ENCODE measurements around the gene SLC47A2. TPM values are rescaled to one million over a fixed set of nuclear protein-coding genes. Genes with fewer than 3 reads are reported as not detected.

The SLC47A2 gene
- total RNA-seq, 1 donor from 2014 or later: not detected

- no peak for DNase-seq (ENCODE audit: low spot score)
Measured at GRCh38 chr17:19646788-19647696, 69.3 kb downstream of the SLC47A2 start.

DNA sequence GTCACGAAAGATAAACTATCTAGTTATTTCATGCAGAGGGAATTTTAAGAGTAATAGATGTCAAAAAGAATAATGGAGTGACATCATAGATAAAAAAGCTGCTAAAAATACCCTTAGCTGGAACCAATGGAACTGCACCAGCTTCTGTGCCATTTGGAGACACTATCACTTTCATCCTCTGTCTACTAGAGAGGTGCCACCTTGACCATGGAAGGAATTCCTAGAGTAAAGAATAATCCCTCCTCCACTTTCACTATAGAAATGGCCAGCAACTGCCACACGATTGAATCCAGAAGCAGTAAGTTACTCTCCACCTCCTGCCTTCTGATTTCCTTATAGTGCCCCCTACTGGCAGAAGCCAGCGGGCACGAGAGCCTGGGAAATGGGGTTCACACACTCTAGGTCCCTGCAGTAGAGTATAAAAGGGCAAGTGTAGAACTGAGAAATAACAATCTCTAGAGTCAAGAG lies 70.6 kb downstream of the SLC47A2 start:
- DNase-seq (ENCODE audit: low spot score): no peak

- DNase-seq (ENCODE audit: low spot score): no peak
Measured at GRCh38 chr17:19644493-19645210, 71.7 kb downstream of the SLC47A2 start.

DNA sequence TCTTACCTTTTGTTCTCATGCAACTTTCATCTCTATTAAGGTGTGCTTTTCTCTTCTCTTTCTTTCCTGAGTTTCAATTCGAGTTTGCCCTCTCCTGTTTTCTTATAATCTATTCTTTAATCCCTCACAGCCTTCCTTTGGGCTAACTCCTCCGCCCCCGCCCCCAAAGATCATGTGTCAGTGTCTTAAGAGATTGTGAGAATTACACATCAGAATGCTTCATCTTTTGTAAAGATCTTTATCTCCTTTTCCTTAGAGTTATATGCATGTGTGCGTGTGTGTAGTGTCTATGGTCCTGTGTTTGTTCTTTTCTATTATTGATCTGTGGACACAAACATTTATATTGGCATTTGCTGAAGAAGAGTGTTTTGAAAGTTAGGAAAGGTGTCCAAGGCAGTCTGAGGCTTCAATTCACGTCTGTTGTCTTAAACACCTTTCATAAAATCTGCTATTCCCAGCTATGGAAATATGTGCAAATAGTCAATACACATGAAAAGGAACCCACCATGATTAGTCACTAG lies 74.0 kb downstream of the SLC47A2 start:
- no peak for DNase-seq (ENCODE audit: low spot score)

DNA sequence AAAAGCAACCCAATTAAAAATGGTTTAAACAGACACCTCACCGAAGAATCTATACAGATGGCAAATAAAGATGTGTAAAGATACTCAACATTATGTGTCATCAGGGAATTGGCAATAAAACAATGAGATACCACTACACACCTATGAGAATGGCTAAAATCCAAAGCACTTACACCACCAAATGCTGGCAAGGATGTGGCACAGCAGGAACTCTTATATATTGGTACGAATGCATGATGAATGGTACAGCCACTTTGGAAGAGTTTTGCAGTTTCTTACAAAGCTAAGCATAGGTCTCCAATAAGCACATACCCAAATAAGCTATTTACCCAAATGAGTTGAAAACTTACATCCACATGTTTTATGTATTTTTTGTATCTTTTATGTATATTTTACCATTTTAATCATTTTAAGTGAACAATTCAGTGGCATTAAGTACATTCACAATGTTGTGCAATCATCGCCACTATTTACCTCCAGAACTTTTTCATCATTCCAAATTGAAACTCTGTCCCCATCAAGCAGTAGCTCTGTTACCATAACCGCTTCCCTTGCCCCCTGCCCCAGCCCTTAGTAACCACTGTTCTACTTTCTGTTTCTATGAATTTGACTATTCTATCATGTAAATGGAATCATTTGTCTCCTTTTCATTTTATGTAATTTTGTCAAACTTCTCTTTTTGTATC lies 74.6 kb downstream of the SLC47A2 start:
- DNase-seq (ENCODE audit: low spot score): no peak

- no peak for DNase-seq (ENCODE audit: low spot score)
Measured at GRCh38 chr17:19631905-19632304, 84.5 kb downstream of the SLC47A2 start.

GRCh38 chr17:19630661-19631060 lies 85.7 kb downstream of the SLC47A2 start:
- DNase-seq (ENCODE audit: low spot score): no peak

- no peak for DNase-seq (ENCODE audit: low spot score)
Measured at GRCh38 chr17:19630035-19630434, 86.3 kb downstream of the SLC47A2 start.

- DNase-seq (ENCODE audit: low spot score): no peak
Measured at GRCh38 chr17:19629449-19629848, 86.9 kb downstream of the SLC47A2 start.

Other genes starting within 250 kb of the SLC47A2 start
- gene SLC47A1, start 182.7 kb downstream of the SLC47A2 start, total RNA-seq: 7.0 TPM
- gene ALDH3A2, start 67.8 kb downstream of the SLC47A2 start, total RNA-seq: 107 TPM
- gene ALDH3A1, start 31.7 kb upstream of the SLC47A2 start, total RNA-seq: 1.3 TPM
- gene ULK2, start 151.4 kb upstream of the SLC47A2 start, total RNA-seq: 31.7 TPM

All from mesenteric fat pad (tissue), 1 donor.